Activated CD4-positive, alpha-beta T cell treated with anti-CD3 and anti-CD28 coated beads, Interleukin-2, amount 50 U/mL, for 1 hour (primary cell): ENCODE results near the gene SH3GL2.
A peak's percentile ranks its signal among the peaks of the same experiment; 100 is the strongest.
"Not testable (repeated sequence)": the region's sequence is repeated elsewhere in the genome, so short reads cannot be mapped to it uniquely, and the experiment has no call there.

ENCODE experiments used
- DNase-seq: peaks from one replicate; pipeline ENCODE4 v3.0.0-alpha.2; 2020

SH3GL2 gene

DNA sequence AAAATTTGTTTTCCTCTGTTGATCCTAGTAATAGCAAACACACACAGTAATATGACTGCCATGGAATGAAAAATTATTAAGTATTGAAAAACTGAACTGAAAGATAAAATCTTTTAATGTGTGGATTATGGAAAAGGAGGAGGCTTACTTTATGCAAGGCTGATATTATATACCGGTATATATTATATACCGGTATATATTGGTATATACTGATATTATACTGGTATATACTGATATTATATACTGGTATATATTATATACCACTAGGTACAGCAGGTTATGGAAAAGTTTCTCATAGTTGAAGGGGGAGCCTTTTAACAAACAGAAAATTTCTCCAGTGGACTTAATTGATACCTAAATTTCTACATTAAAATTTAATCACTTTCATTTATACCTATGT, 181.4 kb downstream of the SH3GL2 start:
- DNase-seq: no peak

GRCh38 chr9:17761984-17762676, 183.3 kb downstream of the SH3GL2 start:
- DNase-seq: no peak

GRCh38 chr9:17764306-17764705, 185.4 kb downstream of the SH3GL2 start:
- DNase-seq: no peak

DNA sequence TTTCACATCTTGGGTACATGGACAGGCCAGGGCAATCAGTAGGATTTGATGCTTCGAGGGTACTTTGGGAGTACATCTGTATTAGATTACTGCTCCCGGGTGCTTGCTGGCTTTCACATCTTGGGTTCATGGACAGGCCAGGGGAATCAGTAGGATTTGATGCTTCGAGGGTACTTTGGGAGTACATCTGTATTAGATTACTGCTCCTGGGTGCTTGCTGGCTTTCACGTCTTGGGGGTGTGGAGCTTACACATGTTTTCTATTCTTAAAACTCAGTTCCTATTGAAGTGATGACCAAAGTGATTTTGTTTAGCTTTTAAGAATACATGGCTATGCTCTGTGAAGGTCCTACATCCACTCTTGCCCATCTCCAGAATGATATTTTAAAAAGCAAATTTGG, 186.3 kb downstream of the SH3GL2 start:
- DNase-seq: not testable (repeated sequence)

DNA sequence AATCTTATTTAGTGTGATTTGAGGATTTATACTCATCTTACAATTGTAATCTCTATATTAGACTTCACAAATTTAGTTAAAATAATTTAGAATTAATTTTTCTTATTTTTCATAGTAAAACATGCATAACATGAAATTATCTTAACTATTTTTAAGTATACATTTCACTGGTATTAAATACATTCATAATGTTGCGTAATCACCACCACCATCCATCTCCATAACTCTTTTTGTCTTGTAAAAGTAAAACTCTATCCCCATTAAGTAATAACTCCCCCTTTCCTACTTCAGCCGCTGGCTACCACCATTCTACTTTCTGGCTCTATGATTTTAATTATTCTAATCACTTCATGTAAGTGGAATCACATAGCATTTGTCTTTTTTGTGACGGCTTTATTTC, 193.4 kb downstream of the SH3GL2 start:
- DNase-seq: no peak

GRCh38 chr9:17775656-17776055, 196.8 kb downstream of the SH3GL2 start:
- DNase-seq: no peak

- no peak for DNase-seq
Measured at GRCh38 chr9:17776735-17777134, 197.9 kb downstream of the SH3GL2 start.

DNA sequence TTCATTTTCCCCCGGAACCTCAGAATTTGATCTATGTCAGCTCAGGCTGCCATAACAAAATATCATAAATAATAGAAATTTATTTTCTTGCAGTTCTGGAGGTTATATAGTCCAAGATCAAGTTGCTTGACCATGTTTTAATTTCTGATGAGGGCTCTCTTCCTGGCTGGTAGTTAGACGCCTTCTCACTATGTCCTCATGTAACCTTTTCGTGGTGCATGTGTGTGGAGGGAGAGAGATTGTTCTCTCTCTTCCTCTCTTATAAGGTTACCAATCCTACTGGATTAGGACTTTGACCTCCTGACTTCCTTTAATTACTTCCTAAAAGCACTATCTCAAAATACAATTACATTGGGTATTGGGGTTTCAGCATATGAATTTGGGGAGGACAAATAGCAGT, 198.6 kb downstream of the SH3GL2 start:
- DNase-seq: no peak

- no peak for DNase-seq
Measured at GRCh38 chr9:17782430-17783149, 203.7 kb downstream of the SH3GL2 start.

- no peak for DNase-seq
Measured at GRCh38 chr9:17783227-17783626, 204.4 kb downstream of the SH3GL2 start.

- DNase-seq: no peak
Measured at GRCh38 chr9:17789316-17789715, 210.4 kb downstream of the SH3GL2 start.

DNA sequence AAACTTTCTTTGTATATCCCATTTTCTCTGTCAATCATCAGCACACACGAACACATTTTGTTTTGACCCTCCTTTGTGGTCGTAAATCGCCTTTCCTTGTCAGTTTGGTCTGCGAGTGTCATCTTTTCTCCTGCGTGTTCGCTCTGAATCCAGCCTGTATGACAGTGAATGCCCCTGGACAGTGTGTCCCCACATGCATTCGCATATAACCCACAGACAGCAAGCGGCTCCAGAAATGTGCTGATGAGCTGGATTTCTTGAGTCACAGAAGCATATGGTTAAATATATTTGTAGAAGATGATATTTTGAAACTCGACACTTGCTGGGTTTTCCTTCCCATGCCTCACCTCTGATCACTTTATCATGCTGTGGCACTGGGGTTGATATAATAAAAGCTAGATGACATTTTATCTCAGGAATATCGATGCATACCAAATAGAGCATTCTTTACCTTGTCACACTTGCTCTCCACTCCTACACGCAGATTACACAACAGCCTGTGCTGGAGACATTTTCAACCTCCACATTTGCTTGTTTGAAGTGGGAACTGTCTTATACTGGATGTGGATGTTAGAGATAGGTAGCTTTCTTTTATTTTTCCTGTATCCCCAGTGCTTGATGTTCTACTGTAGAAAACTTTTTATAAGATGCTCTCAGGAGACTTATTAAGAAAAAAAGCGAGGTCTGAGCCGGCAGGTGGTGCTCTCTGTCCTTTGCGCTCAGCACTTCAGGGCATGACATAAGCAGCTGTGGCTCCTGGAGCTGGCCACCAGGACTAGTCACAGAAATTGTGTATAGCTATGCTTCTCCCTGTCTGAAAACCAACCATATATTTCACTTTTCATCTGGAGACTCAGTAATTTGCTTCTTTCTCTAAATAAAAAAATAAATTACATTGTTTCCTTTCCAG, 215.1 kb downstream of the SH3GL2 start:
- no peak for DNase-seq

GRCh38 chr9:17795744-17796143, 216.9 kb downstream of the SH3GL2 start:
- DNase-seq: no peak

- DNase-seq: no peak
Measured at GRCh38 chr9:17799369-17799768, 220.5 kb downstream of the SH3GL2 start.

DNA sequence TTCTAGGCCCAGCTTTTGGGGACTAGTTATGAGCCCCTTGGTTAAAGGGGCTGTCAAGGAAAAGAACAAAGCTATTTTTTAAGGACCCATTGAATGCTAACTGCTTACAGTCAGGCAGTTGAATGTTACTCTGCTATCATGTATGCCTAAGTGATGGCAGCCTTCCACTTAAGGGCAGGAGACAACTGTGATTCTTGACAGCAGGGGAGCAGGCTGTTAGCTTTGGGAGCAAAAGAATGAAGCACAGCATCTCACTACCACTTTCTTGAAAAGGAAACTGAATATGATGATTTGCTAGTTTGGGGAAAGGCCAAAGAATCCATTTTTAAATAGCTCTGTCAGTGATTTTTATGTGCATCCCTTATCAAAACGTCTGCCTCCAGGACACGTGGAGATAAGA, 221.6 kb downstream of the SH3GL2 start:
- DNase-seq: no peak

- no peak for DNase-seq
Measured at GRCh38 chr9:17802249-17802857, 223.5 kb downstream of the SH3GL2 start.

- no peak for DNase-seq
Measured at GRCh38 chr9:17807613-17808282, 228.9 kb downstream of the SH3GL2 start.

DNA sequence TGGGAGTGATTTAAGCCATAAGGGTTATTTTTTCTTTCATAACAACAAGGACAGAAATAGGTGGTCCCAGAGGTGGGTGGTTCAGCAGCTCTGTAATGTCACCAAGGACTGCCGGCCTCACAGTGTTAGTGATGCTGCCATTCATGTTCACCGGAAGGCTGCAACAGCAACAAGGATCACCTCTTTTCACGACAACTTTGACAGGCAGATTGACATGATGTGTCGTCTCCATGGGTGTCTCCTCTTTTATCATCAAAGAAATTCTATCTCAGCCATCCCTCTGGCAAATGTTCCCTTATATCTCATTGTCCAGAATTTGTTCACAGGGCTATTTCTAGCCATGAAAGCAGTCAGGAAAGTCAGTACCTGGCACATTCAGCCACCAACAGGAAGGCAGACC, 231.5 kb downstream of the SH3GL2 start:
- no peak for DNase-seq

GRCh38 chr9:17810728-17811571, 232.1 kb downstream of the SH3GL2 start:
- DNase-seq: peak; percentile 2

DNA sequence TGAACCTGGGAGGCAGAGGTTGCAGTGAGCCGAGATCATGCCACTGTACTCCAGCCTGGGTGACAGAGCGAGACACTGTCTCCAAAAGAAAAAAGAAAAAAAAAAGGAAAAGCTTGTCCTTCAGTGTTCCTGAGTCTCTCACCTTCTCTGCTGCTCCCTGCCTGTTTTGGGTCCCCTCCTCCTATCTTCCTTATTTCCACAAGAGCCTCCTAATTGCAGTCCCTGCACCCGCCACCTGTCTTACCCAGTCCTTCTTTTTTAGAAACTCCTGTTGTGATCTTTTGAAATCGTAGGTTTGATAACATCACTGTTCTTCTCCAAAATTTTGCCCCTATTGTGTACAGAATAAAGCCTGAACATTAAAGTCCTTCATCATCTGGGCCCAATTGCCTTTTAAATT, 234.9 kb downstream of the SH3GL2 start:
- DNase-seq: no peak

DNA sequence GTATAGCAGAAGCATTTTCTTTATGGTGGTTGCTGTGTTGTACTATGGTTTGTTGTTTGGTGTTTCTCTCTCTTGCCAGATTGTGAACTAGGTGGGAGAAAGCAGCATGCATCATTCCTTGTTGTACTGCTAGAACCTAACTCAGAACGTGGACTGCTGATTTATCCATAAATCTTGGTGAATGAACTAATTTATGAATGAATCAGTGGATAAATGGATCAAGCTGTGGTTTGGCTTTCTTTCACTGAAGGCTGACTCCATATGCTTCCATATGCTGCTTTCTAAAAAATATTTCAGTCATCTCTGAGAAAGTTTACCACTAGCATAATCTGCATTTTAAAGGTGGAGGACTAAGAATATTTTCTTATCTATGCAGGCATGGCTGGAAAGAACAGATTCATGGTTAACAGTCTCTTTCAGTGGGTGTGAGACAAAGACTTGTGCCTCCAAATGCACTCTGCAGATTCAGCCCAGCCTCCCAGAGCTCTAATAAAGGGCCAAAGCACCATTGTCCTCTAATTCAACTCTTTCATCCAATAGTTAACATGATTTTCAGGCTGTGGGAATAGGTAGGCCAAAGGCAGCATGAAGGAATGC, 237.7 kb downstream of the SH3GL2 start:
- DNase-seq: no peak
